A549 (cell line): Measurements from ENCODE around the gene GPR26.

ENCODE experiments used
- CHD4 ChIP-seq: fragments of 200-600 bp; sonication (generic); IDR thresholded peaks from 2 replicates; pipeline ENCODE4 v1.6.1; 2016; ENCODE audit warnings: antibody characterized with exemption, mild to moderate bottlenecking, borderline replicate concordance
- CTCF ChIP-seq: fragments of >200 bp; sonication (Bioruptor Twin); formaldehyde crosslinking; IDR thresholded peaks from 3 replicates; pipeline ENCODE4 v1.5.1; 2016
- HMGXB4 ChIP-seq: fragments of 250-450 bp; sonication (Bioruptor Pico); IDR thresholded peaks from 2 replicates; pipeline ENCODE4 v1.5.0; 2021; ENCODE audit warnings: mild to moderate bottlenecking, moderate library complexity, borderline replicate concordance
- HOXA7 ChIP-seq: fragments of 250-450 bp; sonication (Bioruptor Pico); IDR thresholded peaks from 2 replicates; pipeline ENCODE4 v1.5.0; 2020; ENCODE audit warnings: mild to moderate bottlenecking, moderate library complexity
- KDM5A ChIP-seq: fragments of 200-600 bp; sonication (generic); IDR thresholded peaks from 2 replicates; pipeline ENCODE4 v1.6.1; 2016; ENCODE audit warnings: antibody characterized with exemption, mild to moderate bottlenecking
- MAX ChIP-seq: IDR thresholded peaks from 2 replicates; pipeline ENCODE4 v1.6.1; 2012
- MAZ ChIP-seq: fragments of 150-350 bp; IDR thresholded peaks from 2 replicates; pipeline ENCODE4 v1.6.1; 2014; ENCODE audit warnings: antibody characterized with exemption, low read depth, low read length, borderline replicate concordance
- SMC3 ChIP-seq: fragments of >200 bp; sonication (Bioruptor Twin); formaldehyde crosslinking; IDR thresholded peaks from 3 replicates; pipeline ENCODE4 v1.6.1; 2018; ENCODE audit warnings: inconsistent platforms
- TP53 ChIP-seq: fragments of 250-450 bp; sonication (Bioruptor Pico); IDR thresholded peaks from 2 replicates; pipeline ENCODE4 v1.5.0; 2021; ENCODE audit warnings: mild to moderate bottlenecking, moderate library complexity

GRCh38 chr10:123704076-123704475, 37.9 kb downstream of the GPR26 start:
- TF ChIP-seq MAZ: no peak
- TF ChIP-seq CTCF: no peak
- TF ChIP-seq KDM5A: no peak
- TF ChIP-seq HOXA7 (CRISPR knock-in tag): no peak
- TF ChIP-seq CHD4: no peak
- no peak for TF ChIP-seq HMGXB4 (CRISPR knock-in tag)
- TF ChIP-seq SMC3: no peak
- no peak for TF ChIP-seq TP53
- no peak for TF ChIP-seq MAX
